EH (cell line): Measurements from ENCODE around the gene CCDC175.

Experiments used
- DNase-seq: peaks from one replicate; pipeline ENCODE4 v3.0.0-alpha.2; 2015; ENCODE audit warnings: low read depth

CCDC175 gene

DNA sequence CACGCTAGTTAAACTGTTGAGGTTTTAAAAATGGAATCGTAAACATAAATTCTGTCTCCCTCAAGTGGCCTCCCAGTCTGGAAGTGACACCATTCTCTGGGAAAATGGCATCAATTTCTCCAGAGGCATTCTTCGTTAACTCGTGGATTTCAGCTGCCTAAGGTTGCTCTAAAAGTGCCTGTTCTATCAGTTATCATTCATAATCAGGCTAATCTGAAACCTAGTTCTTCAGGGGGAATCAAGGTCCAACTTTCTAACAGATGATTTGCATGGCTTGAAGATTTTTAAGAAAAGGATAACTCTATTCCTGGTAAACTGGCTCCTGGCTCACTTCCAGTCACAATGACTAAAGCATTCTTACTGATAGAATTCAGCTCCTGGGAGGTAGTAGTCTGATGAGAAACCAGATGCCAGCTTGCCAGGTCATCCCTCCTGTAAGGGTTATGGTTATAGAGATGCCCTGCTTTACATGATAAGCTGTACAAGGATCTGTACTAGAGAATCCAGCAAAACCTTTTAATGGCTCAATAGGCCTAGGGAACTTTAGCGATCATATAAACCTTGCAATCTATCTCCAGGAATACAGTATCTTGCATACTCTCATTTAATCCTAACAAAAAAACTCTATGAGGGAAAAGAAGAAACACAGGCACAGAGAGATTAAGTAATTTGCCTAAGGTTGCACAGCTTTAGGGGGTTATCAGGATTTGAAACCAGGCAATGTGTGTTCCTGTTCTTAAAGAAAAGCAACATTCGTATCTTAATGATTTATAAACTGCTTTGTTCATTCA is 93.9 kb downstream of the CCDC175 start:
- DNase-seq: peak; percentile 97

DNA sequence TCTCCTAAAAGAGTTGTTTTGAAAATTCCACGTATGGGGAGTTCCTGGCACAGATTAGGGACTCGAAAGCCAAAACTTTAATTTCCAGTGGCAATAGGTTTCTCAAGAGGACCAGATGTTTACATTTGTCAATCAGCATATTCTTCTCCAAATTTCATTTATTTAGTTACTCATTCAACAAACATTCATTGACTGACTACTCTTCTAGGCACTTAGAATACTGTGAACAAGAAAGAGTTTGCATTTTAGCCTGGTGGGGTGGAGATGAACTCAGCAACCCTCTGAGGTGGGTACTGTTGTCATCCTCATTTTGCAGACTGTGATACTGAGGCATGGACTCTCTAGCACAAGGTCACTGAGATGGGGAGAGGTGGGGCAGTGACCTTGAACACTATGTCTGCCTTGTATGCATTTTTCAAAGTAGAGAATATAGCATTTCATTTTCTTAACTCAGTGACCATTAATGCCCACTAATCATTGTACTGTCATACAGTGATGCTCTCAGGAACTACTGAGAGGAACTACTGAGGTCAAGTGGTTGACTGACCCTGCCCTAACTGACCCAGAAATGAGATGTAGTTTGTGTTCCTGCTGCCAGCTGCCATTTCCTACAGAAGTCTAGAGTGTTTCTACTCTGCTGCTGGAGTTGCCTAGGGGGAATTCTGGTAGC is 94.6 kb downstream of the CCDC175 start:
- peak; percentile 81 for DNase-seq

DNA sequence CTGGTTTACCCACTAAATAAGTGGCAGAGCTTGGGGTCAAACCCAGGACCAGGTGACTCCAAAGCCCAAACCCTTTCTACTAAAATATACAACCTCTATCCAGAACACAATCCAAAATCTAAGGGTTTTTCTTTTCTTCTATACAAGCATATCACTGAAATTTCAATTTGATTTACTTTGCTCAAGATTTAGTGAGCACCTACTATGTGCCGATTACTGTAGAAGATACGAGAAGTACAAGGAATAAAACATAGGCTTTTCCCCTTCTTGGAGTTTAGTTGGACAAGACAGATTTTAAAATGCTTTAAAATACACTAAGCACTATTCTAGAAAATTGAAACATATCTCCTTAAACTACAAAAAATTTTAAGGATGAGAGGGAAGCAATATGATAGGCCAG is 95.2 kb downstream of the CCDC175 start:
- no peak for DNase-seq

DNA sequence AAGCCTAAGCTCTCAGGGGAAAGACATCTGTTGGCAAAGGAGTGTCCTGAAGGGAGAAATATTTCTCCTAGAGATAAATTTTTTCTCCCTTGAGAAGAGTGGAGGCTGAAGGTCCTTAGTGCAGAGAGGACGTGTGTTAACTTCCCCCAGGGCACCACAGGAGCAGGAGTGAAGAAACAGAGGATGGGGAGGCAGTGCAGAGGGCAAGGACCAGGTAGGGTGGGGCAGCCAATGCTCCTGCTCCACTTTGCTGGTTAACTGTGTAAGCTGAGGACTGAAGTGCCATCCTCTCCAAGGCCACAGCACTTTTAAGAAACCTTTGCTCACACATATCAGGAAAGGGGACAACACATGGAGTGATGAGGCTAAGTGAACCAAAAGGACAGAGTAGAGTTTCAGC is 96.4 kb downstream of the CCDC175 start:
- no peak for DNase-seq

DNA sequence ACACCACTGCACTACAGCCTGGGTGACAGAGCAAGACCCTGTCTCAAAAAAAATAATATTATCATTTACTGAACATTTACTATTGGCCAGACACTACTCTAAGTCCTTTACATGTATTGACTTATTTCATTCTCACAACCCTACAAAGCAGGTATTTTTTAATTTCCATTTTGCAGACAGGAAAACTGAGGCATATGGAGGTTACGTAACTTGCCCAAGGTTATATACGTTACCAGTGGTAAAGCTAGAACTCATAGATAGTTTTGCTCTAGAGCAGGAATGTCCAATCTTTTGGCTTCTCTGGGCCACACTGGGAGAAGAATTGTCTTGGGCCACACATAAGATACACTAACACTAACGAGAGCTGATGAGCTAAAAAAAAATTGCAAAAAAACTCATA is 98.1 kb downstream of the CCDC175 start:
- DNase-seq: no peak

DNA sequence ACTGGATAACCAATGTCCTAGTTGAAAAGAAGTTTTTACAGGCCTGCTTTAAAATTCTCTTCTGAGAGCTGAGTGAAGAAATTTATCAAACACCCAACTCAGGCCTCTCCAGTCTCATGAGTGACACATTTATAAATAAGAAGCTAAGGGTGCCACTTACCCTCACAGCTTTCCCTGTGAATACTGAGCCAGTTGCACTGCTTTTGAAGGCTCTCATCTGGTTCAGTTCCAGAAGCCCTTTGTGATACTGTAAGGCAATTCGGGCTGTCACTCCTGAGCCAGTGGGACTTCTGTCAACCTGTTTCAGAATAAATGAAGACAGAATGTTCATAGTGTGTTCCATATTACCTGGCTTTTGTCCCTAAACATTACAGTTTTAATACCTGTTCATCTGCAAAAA is 100.9 kb downstream of the CCDC175 start:
- DNase-seq: no peak

DNA sequence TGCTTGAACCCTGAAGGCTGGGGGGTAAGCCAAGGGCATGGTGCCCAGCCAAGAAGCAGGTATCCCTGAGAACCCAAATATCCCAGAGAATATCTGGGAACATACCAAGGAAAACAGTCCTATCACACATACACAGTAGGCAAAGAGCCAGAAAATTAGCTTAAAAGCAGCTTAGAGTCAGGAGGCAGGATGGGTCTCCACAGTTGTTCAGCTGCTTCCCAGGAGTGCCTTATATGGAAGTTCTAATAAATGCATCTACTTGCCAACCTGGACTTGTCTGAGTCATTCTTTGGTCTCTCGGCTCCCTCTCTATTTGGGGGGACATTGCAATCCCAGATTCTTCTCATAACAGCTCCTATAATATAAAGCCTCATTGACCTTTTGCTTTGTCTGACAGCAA is 102.4 kb downstream of the CCDC175 start:
- peak; percentile 78 for DNase-seq

DNA sequence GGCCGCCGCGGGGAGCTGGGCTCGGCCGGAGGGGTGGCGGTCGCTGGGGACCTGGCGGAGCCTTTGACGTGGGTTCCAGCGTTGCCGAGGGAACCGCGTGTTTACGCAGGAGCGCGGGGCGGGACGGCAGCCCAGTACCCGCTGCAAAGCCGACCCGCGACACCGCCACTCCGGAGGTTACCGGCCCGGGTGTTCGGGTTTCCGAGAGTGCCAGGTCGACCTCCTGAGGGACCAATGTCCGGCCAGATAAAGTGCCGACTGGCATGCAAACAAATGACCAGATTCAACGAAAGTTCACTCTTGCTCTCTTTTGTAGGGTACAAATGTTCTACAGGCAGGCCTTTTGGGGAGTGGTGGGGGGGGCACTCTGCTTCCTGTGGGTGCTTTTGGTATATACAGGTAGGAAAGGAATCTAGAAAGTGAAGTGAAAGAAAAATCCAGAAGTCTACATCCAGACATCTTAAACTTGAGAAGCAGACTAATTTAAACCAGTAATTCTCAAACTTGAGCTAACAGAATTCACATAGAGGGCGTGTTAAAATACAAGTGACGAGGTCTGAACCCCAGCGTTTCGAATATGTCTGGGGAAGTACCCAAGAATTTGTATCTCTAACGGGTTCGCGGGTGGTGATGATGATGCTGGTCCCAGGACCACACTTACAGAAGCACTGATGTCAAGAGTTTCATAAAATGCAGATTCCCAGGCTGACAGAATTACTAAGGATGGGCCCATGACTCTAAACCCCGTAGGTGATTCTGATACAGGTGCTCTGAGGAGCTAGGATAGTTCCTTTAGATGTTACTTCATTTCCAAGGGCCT is 111.1 kb downstream of the CCDC175 start, which contains the start of gene GPR135:
Gene GPR135, minus strand, starts transcription at position 65 of the 820 bp plus-strand sequence. CDS start 154 bp downstream, outside the sequence.
- DNase-seq: no peak

DNA sequence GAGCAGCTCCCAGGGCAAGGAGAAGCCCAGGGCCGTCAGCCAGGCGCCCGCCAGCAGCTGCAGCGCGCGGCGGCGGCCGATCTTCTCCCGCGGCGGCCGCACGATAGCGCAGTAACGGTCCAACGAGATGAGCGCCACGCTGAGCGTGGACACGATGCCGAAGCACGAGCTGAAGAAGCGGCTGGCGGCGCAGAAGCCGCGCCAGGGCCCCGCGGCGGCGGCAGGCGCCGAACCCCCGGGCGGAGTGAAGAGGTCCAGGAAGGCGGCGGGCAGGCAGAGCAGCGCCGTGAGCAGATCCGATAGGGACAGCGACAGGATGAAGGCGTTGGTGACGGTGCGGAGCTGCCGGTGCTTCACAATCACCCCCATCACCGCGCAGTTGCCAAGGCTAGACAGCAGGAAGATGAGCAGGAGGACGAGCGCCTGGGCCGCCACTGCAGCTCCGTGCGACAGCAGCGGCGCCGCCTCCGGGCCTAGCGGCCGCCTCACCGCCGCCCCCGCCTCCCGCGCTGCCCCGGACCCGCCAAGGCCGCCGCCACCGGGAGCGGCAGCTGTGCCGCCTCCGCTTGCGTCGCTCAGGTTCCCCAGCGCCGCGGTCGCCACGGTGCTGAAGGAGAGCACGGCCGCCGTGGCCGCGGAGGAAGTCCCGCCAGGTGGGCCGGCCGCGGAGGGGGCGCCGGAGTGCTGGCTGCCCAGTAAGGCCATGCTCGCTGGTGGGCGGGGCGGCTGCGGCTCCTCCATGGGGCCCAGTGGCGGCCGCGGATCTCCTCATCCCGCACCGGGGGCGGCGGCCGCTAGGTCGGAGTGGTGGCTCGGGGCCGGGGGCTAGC is 111.9 kb downstream of the CCDC175 start:
- DNase-seq: peak; percentile 64

DNA sequence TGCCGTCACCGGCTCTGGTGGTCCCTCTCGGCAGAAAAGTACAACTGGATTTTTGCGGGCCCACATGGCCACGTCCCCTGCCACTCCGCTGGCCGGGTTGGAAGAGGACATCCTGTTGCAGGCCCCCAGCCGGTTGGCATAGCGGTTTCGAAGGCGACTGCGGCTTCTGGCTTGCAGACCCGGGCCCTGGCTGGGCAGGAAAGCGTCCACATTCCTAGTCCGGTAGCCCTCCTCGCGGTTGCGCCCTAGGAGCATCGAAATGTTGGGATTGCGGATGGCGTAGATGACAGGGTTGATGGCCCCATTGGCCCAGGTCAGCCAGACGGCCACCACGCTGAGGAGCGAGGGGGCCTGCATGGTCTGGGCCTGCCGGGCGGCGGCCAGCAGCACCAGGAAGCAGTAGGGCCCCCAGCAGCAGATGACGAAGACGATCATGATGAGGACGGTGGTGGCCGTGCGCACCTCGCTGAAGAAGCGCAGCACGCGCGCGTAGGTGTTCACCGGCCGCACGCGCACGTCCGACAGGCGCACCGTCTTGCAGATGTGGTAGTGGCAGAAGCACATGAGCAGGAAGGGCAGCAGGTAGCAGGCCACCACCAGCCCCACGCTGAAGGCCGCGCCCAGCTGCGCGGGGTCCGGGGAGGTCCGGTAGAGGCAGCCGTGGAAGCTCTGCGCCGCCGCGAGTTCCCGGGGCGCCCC is 112.7 kb downstream of the CCDC175 start:
- no peak for DNase-seq

DNA sequence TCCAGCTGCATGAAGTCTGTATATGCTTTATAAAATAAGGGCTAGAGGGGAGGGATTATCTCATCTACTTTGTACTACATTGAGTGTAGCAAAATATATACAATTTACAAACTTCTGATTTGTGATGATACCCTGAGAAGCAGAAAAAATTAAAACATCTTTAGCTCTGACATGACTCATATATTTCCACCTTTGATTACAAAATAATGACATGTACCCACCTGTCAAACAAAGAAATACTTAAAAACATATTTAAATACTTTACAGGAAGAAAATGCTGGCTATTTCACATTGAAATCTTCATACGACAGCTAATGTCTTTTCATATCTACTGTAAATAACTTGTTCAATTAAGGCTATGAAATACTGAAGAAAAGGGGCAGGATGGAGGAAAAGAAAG is 114.7 kb downstream of the CCDC175 start:
- no peak for DNase-seq

DNA sequence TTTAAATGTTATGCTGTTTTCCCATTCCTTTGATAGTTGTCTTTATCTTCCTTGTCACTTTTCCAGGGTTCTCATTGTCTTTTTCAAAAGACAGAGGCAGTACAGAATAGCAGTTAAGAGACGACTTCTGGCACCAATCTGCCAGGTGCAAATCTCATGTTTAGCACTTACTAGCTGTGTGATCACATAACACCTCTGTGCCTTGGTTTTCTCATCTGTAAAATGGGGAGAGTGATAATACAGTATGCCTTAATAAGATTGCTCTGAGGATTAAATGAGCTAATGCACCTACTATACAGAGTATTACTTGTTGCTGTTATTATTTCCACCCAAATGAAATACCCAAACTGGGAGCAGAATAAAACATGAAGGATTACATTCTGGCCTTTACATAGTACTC is 116.2 kb downstream of the CCDC175 start:
- DNase-seq: no peak

DNA sequence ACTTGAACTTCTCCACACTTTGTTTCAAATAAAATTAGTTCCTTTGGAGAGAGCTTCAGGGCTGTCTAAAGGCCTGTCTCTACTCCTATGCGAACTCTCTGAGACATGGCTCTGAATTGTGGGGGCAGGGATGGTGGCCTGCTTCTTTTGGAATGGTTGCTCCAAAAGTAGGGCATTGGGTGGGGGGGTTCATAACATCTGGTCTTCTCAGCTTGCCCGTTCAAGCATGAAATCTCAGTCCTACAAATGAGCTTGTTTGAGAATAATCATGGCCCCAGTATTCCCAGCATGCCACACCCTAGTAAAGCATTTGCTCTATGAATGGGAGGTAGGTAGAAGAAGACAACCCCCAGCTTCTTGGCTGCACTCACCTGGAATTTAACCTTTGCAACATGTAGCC is 118.1 kb downstream of the CCDC175 start:
- DNase-seq: no peak

DNA sequence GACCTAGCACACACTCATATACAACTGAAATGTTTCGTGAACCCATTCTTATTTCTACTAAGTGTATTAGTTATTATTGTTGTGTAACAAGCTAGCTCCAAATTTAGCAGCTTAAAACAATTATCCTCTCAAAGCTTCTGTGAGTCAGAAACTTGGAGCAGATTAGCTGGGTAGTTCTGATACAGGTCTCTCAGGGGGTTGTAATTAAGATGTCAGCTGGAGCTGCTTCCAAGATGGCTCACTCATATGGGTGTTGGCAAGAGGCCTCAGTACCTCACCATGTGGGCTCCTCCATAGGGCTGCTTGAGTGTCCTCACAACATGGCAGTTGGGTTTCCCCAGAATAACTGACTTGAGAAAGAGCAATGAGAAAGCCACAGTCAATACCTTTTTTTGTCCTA is 121.2 kb downstream of the CCDC175 start:
- DNase-seq: peak; percentile 77
